HG02571 (cell line): Measurements from ENCODE around the gene MIDN.
"Not testable (repeated sequence)": the region's sequence is repeated elsewhere in the genome, so short reads cannot be mapped to it uniquely, and the experiment has no call there.

ENCODE experiments used
- ATAC-seq: cut with Tn5 transposase; IDR thresholded peaks from one replicate; pipeline ENCODE4 v1.9.1; 2021; ENCODE audit warnings: mild to moderate bottlenecking, moderate library complexity; ENCODE audit not compliant: unreplicated experiment

Gene MIDN

GRCh38 chr19:1248139-1248785 lies at the start of gene MIDN:
Gene MIDN, plus strand, starts transcription at chr19:1248583. Its CDS starts 1,714 bp downstream, at chr19:1250297.
- peak; percentile 6 for ATAC-seq

DNA sequence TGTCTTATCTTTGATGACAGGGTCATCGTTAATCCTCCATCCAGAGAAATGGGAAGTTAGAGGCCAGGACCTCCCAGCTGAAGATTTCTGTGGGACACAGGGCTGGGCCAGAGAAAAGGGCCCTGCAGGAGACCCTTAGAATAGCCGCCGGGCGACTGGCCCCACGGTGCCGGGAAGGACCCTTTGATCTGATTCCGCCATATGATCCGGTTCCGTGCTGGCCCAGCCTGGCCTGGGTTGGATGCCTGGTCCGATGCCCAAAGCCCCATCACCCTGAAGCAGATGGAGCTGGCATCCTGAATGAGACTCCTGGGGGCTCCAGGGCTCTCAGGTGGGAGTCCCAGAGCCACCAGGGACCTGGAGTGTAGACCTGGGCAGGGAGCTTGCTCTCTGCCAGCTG lies 48.9 kb upstream of the MIDN start:
- no peak for ATAC-seq

DNA sequence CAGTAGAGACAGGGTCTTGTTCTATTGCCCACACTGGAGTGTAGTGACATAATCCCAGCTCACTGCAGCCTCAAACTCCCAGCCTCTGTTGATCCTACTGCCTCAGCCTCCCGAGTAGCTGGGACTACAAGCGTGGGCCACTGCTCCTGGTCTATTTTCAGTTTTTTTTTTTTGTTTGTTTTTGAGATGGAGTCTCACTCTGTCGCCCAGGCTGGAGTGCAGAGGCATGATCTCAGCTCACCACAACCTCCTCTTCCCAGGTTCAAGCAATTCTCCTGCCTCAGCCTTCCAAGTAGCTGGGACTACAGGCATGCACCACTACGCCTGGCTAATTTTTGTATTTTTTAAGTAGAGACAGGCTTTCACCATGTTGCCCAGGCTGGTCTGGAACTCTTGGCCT lies 47.8 kb upstream of the MIDN start:
- ATAC-seq = not testable (repeated sequence)

- peak; percentile 84 for ATAC-seq
Measured at GRCh38 chr19:1205114-1206099, 43.0 kb upstream of the MIDN start, which contains the start of gene STK11. Gene STK11, plus strand, starts transcription at chr19:1205778. Its CDS starts 1,136 bp downstream, at chr19:1206914.

GRCh38 chr19:1206150-1206863 lies 42.1 kb upstream of the MIDN start:
- ATAC-seq = no peak

DNA sequence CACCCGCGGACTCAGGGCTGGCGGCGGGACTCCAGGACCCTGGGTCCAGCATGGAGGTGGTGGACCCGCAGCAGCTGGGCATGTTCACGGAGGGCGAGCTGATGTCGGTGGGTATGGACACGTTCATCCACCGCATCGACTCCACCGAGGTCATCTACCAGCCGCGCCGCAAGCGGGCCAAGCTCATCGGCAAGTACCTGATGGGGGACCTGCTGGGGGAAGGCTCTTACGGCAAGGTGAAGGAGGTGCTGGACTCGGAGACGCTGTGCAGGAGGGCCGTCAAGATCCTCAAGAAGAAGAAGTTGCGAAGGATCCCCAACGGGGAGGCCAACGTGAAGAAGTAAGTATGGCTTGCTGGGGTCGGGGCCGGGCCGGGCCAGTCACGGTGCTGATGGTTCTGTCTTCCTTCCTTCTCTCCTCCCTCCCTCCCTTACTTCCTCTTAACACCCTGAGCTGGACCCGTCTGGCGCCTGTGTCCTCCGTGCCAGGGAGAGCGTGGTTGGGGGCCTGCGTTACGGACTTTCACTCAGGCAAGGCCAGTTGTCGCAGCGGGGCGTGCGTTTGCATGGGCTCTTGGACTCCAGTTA lies 41.4 kb upstream of the MIDN start:
- no peak for ATAC-seq

GRCh38 chr19:1208830-1209229 lies 39.6 kb upstream of the MIDN start:
- ATAC-seq = not testable (repeated sequence)

GRCh38 chr19:1210227-1210538 lies 38.2 kb upstream of the MIDN start:
- ATAC-seq = no peak

DNA sequence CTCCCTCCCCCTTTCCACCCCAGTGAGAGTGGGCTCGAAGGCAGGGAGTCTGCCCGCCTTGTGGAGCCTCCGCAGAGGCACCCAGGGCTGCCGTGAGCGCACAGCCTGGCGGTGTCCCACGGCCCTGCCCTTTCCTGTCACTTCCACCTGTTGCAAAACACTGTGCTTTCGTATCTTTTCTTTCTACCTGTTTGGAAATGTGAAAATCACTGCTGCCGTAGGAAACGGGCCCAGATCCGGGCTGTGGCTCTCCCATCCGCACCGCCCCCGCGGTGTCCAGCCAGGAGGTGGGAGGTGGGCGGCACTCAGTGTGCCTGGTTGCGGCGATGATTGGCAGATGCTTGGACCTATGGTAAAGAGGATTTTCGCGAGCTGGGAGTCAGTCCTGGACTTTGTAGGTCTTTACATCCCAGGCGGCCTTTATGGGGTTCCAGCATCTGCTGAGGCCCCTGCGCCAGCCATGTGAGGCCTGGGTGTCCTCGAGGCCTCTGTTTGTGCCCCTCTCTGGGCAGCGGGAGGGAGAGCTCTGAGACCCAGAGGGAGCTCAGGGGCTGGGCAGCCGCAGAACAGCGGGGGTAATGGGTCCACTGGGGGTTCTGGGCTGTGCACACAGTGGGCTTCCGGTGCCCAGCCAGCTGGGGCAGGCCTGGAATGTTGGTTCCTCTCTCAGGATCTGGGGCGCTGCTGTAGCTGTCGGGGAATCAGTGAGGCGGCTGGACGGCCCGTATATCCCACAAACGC lies 36.7 kb upstream of the MIDN start:
- no peak for ATAC-seq

DNA sequence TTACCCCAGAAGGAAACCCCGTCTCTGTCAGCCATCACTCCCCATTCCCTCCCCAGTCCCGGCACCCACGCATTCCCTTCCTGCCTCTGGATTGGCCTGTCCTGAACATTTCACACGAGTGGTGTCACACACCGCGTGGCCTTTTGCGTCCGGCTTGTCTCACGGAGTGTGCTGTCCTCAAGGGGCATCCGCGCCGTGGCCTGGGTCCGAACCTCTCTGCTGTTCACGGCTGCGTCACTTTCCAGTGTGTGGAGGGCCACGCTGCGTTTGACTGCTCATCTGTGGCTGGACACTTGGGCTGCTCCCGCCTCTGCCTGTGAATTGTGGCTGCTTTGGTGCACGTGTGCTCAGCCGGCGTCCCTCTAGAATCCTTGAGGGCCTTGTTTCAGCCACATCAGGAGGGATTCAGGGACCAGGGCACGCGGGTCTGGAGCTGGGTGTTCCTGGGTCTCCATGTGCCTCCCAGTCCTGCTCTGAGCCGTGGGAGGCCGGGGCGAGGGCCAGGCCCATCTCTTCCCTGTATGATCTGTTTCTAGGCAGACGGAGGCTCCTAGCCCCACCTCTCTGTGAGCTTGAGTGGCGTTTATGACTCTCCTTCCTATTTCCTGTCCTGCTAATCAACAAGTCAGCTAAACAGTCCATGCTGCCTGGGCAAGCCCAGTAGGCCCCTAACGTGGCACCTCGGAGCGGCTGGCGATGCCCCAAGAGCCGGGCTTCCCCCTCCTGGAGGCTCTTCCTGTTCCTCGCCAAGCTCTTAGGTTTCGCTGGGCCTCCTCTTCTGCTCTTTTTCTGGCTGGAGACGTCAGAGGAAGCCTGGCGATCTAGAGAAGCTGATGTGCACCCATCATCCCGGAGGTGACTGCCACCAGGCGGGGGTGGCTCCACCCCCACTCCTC lies 34.7 kb upstream of the MIDN start:
- no peak for ATAC-seq

DNA sequence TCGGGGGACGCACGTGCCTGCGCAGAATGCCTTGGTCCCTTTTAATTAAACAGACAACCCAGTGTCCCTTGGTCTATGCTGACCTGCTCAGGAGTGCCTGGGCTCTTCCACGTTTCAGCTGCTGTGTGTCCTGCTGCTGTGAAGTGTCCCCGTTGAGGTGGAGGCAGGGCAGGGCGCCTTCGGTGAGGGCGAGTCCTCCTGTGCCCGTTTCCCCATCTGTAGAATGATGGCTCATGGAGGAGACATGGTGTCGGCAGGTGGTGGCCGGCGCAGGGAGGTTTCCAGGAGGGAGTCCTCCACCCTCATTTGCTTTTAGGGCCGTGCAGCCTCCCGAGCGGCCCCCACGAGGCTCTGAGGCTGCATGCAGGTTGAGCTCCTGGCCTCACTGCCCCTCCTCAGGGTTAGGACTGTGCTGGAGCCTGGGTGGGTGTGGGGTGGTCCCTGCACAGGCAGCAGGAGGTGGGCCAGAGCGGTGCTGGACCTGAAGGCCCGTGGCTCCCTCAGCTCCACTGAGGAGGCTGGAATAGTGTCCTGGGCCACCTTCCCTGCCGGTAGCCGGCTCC lies 34.0 kb upstream of the MIDN start:
- ATAC-seq = no peak

GRCh38 chr19:1214862-1215731 lies 33.3 kb upstream of the MIDN start:
- no peak for ATAC-seq

DNA sequence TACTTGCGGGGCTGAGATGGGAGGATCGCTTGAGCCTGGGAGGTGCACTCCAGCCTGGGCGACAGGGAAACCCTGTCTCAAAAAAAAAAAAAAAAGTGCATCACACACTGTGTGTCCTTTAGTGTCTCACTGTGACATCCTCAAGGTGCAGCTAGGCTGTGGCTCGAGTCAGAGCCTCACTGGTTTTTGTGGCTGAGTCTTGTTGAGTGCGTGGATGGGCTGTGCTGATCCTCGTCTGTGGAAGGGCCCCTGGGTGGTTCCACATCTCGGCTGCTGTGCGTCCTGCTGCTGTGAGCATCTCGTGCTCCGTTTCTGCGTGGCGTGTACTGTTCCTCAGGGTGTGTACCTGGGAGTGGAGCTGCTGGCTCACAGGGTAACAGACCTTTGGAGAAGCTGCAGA lies 31.6 kb upstream of the MIDN start:
- no peak for ATAC-seq

GRCh38 chr19:1217366-1217765 lies 31.0 kb upstream of the MIDN start:
- no peak for ATAC-seq

DNA sequence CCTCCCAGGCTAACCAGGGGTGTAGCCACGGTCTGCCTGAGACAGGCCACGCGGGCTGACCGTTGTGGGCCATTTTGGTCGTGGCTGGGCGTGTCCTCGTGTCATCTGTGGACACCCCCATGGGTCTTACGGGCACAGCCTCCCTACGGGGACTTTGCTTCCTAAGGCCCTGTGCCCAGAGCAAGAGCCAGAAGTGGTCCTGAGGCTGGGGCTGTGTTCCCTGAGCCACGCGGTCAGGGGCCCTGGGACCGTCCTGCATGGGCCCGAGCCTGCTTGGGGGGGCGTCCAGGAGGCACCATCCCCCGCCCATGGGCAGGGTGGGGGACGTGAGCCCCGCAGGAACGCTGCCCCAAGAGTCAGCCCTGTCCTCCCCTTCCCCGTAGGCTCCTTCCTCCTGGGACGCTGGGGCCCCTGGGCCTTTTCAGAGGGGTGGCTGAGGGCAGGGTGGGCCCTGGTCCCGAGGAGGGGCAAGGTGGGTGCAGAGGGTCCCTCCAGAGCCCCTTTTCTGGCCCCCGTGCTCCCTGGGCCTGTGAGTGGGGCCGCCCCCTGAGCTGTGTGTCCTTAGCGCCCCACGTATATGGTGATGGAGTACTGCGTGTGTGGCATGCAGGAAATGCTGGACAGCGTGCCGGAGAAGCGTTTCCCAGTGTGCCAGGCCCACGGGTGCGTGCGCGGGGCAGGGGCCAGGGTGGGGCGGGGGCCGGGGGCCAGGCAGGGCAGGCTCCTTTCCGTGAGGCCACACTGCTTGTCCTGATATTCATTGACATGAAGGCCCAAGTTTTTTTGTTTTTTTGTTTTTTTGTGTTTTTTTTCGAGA lies 29.4 kb upstream of the MIDN start:
- no peak for ATAC-seq

- no peak for ATAC-seq
Measured at GRCh38 chr19:1219786-1220476, 28.5 kb upstream of the MIDN start.

- ATAC-seq = no peak
Measured at GRCh38 chr19:1220477-1220930, 27.9 kb upstream of the MIDN start.
